ENCODE results near the gene RREB1.

Gene RREB1

GRCh38 chr6:7107578-7108195, at the start of gene RREB1:
TSS of gene RREB1 (plus strand) at chr6:7107961. CDS start at chr6:7181912, 73,951 bp downstream.
- peak; percentile 14 for DNase-seq

- no peak for DNase-seq
Measured at GRCh38 chr6:7058250-7058923, 49.4 kb upstream of the RREB1 start.

GRCh38 chr6:7060769-7061516, 46.8 kb upstream of the RREB1 start:
- DNase-seq = no peak

- no peak for DNase-seq
Measured at GRCh38 chr6:7062451-7063162, 45.2 kb upstream of the RREB1 start.

GRCh38 chr6:7067305-7067704, 40.5 kb upstream of the RREB1 start:
- DNase-seq = no peak

GRCh38 chr6:7071405-7071804, 36.4 kb upstream of the RREB1 start:
- no peak for DNase-seq

GRCh38 chr6:7073082-7073820, 34.5 kb upstream of the RREB1 start:
- DNase-seq = no peak

- DNase-seq = no peak
Measured at GRCh38 chr6:7073821-7074525, 33.8 kb upstream of the RREB1 start.

GRCh38 chr6:7074870-7075269, 32.9 kb upstream of the RREB1 start:
- DNase-seq = no peak

- no peak for DNase-seq
Measured at GRCh38 chr6:7075341-7076000, 32.3 kb upstream of the RREB1 start.

- DNase-seq = no peak
Measured at GRCh38 chr6:7077856-7078255, 29.9 kb upstream of the RREB1 start.

GRCh38 chr6:7078856-7079255, 28.9 kb upstream of the RREB1 start:
- DNase-seq = no peak

- no peak for DNase-seq
Measured at GRCh38 chr6:7080311-7080710, 27.4 kb upstream of the RREB1 start.

GRCh38 chr6:7085911-7086310, 21.9 kb upstream of the RREB1 start:
- peak; percentile 37 for DNase-seq

- DNase-seq = no peak
Measured at GRCh38 chr6:7086488-7086887, 21.3 kb upstream of the RREB1 start.

GRCh38 chr6:7087066-7087465, 20.7 kb upstream of the RREB1 start:
- DNase-seq = no peak

- DNase-seq = no peak
Measured at GRCh38 chr6:7087491-7087979, 20.2 kb upstream of the RREB1 start.

- DNase-seq = no peak
Measured at GRCh38 chr6:7088076-7088742, 19.6 kb upstream of the RREB1 start.

GRCh38 chr6:7098993-7099392, 8.8 kb upstream of the RREB1 start:
- DNase-seq = no peak

- no peak for DNase-seq
Measured at GRCh38 chr6:7100072-7100752, 7.5 kb upstream of the RREB1 start.

All from COR-L47 (cell line).